Gastrocnemius medialis (tissue), 4 donors: Measurements from ENCODE around the gene PEBP1. TPM values are rescaled to one million over a fixed set of nuclear protein-coding genes. Genes with fewer than 3 reads are reported as not detected.
"Not testable (repeated sequence)": the region's sequence is repeated elsewhere in the genome, so short reads cannot be mapped to it uniquely, and the experiment has no call there.

Experiments
- ATAC-seq, 2 donors: fragments of 150-250 bp; one replicate each; pipeline ENCODE4 v1.9.1; 2016
- DNase-seq, 2 donors: peaks; one replicate each; pipeline ENCODE4 v3.0.0-alpha.2; 2019
- H3K27ac ChIP-seq, 4 donors: fragments of 200-600 bp; sonication (generic); 1 replicate in 1 of 4; 2 replicates in 3 of 4; pipeline ENCODE4 v1.5.1; 2016 to 2018; ENCODE audit warnings: mild to moderate bottlenecking in 2 of 4, moderate library complexity in 1 of 4
- H3K27me3 ChIP-seq, 3 donors: fragments of 200-600 bp; sonication (generic) in 2 of 3; 1 replicate in 1 of 3; 2 replicates in 2 of 3; pipeline versions ENCODE4 v1.5.1 to v1.6.0; 2016 to 2019; ENCODE audit warnings: mild to moderate bottlenecking in 1 of 3, moderate library complexity in 1 of 3
- H3K36me3 ChIP-seq, 2 donors: fragments of 200-600 bp; sonication (generic) in 1 of 2; one replicate each; pipeline ENCODE4 v1.5.1; 2017 to 2018
- H3K4me1 ChIP-seq, 2 donors: fragments of 200-600 bp; sonication (generic) in 1 of 2; one replicate each; pipeline ENCODE4 v1.5.1; 2016 to 2017; ENCODE audit warnings: mild to moderate bottlenecking in 2 of 2
- H3K4me3 ChIP-seq, 4 donors: fragments of 200-600 bp; sonication (generic) in 3 of 4; 1 replicate in 1 of 4; 2 replicates in 3 of 4; pipeline ENCODE4 v1.5.1; 2016 to 2019; ENCODE audit warnings: mild to moderate bottlenecking in 2 of 4
- H3K9me3 ChIP-seq, 3 donors: fragments of 200-600 bp; sonication (generic) in 2 of 3; 1 replicate in 1 of 3; 2 replicates in 2 of 3; pipeline ENCODE4 v1.5.1; 2016 to 2019
- CTCF ChIP-seq, 5 experiments: fragments of 450-650 bp in 3 of 5; fragments of 200-600 bp in 2 of 5; sonication (generic) in 2 of 5; IDR thresholded peaks in 4 of 5; conservative IDR thresholded peaks in 1 of 5; 1 replicate in 4 of 5; 2 replicates in 1 of 5; pipeline ENCODE4 v1.5.1; 2016 to 2019; ENCODE audit warnings: antibody characterized with exemption in 5 of 5, mild to moderate bottlenecking in 3 of 5, moderate library complexity in 3 of 5
- POLR2A ChIP-seq, 2 donors: fragments of 450-650 bp; IDR thresholded peaks; one replicate each; pipeline ENCODE4 v1.6.1; 2017; ENCODE audit warnings: antibody characterized with exemption in 2 of 2, mild to moderate bottlenecking in 2 of 2, moderate library complexity in 2 of 2
- in situ Hi-C, 4 donors: fragments of 200-750 bp; cut with MboI; loops; one replicate each; pipeline versions ENCODE4 v1.15.0 to v1.8.0; 2017; ENCODE audit warnings: low sequenced_read_pairs in 4 of 4
- intact Hi-C: fragments of 100-400 bp; cut with DNase I; formaldehyde crosslinking; loops from one replicate; pipeline ENCODE4 v1.15.1; 2023; ENCODE audit warnings: low total_unique reads
- total RNA-seq, 4 donors: library from RNA; depleted of rRNA; stranded (reverse); fragments of >200 nt; gene quantifications; one replicate each; pipeline versions ENCODE4 v1.1.0 to v1.2.3, GENCODE V29; 2016

The PEBP1 gene
- total RNA-seq, 4 donors from 2014 or later: 306 to 442 (median 330) TPM

- ATAC-seq: no peak
- H3K27me3 ChIP-seq: no peaks in the 10 kb centered on the region
Observed at GRCh38 chr12:118124333-118124874, 11.5 kb upstream of the PEBP1 start.

GRCh38 chr12:118125743-118126118 is 10.2 kb upstream of the PEBP1 start:
- H3K27ac ChIP-seq: no peak overlapping the region
- peaks cover 0 to 7% of the 10 kb centered on the region in 2 donors for H3K4me1 ChIP-seq
- TF ChIP-seq POLR2A (IDR thresholded peaks at IDR 0.05) (no peak), CTCF (IDR thresholded peaks at IDR 0.05 in 4 of 5, conservative IDR thresholded peaks at IDR 0.05 in 1 of 5) (no peak)
- H3K36me3 ChIP-seq: no peaks in the 10 kb centered on the region
- DNase-seq: no peak
- no peak for ATAC-seq
- intact Hi-C loops: no loop called here
- H3K4me3 ChIP-seq: no peak overlapping the region
- H3K9me3 ChIP-seq: no peaks in the 10 kb centered on the region
- H3K27me3 ChIP-seq: no peaks in the 10 kb centered on the region
- in situ Hi-C loops: no loop called here

More at GRCh38 chr12:118124333-118124874, 11.5 kb upstream of the PEBP1 start:
- no peak overlapping the region for H3K4me3 ChIP-seq
- H3K36me3 ChIP-seq: no peaks in the 10 kb centered on the region
- no peak for TF ChIP-seq POLR2A (IDR thresholded peaks at IDR 0.05)
- TF ChIP-seq CTCF (IDR thresholded peaks at IDR 0.05 in 4 of 5, conservative IDR thresholded peaks at IDR 0.05 in 1 of 5): no peak
- no peaks in the 10 kb centered on the region for H3K9me3 ChIP-seq
- H3K4me1 ChIP-seq: peaks cover 0 to 9% of the 10 kb centered on the region in 2 donors
- in situ Hi-C loops (no loop called here), intact Hi-C loops (loop anchor here (5.0 kb wide), 1 partner anchor 58 kb away; no protein-coding TSS in a partner anchor)
- H3K27ac ChIP-seq: no peak overlapping the region
- no peak for DNase-seq

DNA sequence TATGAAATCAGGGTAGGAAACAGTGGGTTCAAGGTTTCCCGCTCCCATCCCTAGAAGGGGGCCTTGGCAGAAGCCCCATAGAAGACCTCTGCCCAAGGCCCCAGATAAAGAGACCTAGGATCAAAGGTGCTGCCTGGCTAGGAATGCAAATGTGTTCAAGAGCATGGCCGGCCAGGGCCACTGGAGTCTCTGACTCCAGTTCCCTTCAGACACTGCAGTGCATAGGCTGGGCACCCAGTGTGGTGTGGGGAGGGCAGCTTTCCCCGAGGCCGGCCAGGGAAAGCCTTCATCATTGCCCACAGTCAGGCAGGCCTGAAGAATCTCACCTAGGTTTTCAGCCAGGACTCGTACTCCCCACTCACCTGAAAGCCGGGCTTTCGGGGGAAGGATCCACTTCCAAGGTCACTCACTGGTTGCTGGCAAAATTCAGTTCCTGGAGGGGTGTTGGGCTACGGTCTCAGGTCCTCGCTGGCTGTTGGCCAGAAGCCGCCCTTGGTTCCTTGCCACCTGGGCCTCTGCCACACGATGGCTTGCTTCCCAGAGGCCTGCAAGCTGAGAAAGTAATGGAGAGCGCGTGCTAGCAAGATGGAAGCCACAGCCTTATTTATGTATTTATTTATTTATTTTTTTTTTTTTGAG is 9.7 kb upstream of the PEBP1 start:
- in situ Hi-C loops (no loop called here), intact Hi-C loops (no loop called here)
- Histone ChIP-seq H3K4me1 (peaks cover 0 to 2% of the 10 kb centered on the region in 2 donors), H3K4me3 (no peak overlapping the region), H3K36me3 (no peaks in the 10 kb centered on the region), H3K27me3 (no peaks in the 10 kb centered on the region), H3K27ac (peak overlapping the region in 3 of 4 donors; percentile 35 to 49 (median 46)), H3K9me3 (no peaks in the 10 kb centered on the region)
- DNase-seq (peak in 1 of 2 donors; percentile 65), ATAC-seq (peak; percentile 62 to 77)
- TF ChIP-seq POLR2A (IDR thresholded peaks at IDR 0.05): no peak

- H3K27me3 ChIP-seq: no peaks in the 10 kb centered on the region
- intact Hi-C loops: no loop called here
- H3K27ac ChIP-seq: no peak overlapping the region
- H3K4me3 ChIP-seq: no peak overlapping the region
- in situ Hi-C loops: no loop called here
- no peak for ATAC-seq
- peaks cover 7 to 9% of the 10 kb centered on the region in 2 donors for H3K4me1 ChIP-seq
- no peak for DNase-seq
- no peaks in the 10 kb centered on the region for H3K36me3 ChIP-seq
- TF ChIP-seq CTCF (IDR thresholded peaks at IDR 0.05 in 4 of 5, conservative IDR thresholded peaks at IDR 0.05 in 1 of 5) (no peak), POLR2A (IDR thresholded peaks at IDR 0.05) (no peak)
- H3K9me3 ChIP-seq: no peaks in the 10 kb centered on the region
Observed at GRCh38 chr12:118127867-118128266, 8.1 kb upstream of the PEBP1 start.

DNA sequence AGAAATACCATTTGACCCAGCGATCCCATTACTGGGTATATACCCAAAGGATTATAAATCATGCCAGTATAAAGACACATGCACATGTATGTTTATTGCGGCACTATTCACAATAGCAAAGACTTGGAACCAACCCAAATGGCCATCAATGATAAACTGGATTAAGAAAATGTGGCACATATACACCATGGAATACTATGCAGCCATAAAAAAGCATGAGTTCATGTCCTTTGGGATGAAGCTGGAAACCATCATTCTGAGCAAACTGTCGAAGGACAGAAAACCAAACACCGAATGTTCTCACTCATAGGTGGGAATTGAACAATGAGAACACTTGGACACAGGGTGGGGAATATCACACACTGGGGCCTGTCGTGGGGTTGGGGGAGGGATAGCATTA is 6.5 kb upstream of the PEBP1 start:
- H3K9me3 ChIP-seq, H3K4me3 ChIP-seq, in situ Hi-C loops, H3K27me3 ChIP-seq, H3K36me3 ChIP-seq, DNase-seq, intact Hi-C loops, H3K4me1 ChIP-seq, H3K27ac ChIP-seq, ATAC-seq: not testable (repeated sequence)
